Measurements from ENCODE around the gene KCTD10.
"Not testable (repeated sequence)": the region's sequence is repeated elsewhere in the genome, so short reads cannot be mapped to it uniquely, and the experiment has no call there.

Gene KCTD10

DNA sequence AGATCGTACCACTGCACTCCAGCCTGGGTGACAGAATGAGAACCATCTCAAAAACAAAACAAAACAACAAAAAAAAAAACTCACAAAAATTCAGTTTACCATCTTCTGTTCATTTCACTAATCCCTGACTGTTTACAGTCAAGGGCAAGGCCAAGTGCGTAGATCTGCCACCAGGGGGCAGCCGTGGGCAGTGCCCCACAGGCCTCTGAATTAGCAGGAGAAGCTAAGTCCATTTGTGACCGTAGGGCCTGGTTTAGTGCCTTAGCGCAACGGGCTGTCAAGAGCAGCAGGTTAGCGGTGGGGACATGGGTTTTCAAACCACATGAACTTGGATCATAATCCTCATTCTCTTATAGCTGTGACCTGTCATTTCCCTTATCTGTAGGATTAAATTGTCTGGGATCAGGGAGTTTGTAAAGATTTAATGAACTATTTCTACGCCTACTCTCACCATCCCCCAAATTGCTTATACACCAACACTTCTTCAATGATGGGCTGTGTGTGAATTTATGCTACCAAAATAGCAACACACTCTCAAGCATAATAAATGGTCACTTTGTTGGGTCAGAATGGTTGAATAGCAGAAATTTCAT, 49.0 kb downstream of the KCTD10 start:
- peak; percentile 65 for DNase-seq (ENCODE audit: low spot score)
- POLR2A ChIA-PET (ENCODE audit: low non-redundant PET): interaction anchor here (0.9 kb wide), 1 partner anchor 49 kb away, joined by 3 read pairs; the partner anchor contains the start of genes KCTD10 and UBE3B
- CTCF ChIA-PET: interaction anchor here (0.5 to 1.3 kb wide), 43 partner anchors 9 to 1786 kb away, joined by 3 to 13 read pairs (median 4); partner anchors contain the start of genes KCTD10, MMAB, MVK and SSH1
- TF ChIP-seq, protein P1, sequence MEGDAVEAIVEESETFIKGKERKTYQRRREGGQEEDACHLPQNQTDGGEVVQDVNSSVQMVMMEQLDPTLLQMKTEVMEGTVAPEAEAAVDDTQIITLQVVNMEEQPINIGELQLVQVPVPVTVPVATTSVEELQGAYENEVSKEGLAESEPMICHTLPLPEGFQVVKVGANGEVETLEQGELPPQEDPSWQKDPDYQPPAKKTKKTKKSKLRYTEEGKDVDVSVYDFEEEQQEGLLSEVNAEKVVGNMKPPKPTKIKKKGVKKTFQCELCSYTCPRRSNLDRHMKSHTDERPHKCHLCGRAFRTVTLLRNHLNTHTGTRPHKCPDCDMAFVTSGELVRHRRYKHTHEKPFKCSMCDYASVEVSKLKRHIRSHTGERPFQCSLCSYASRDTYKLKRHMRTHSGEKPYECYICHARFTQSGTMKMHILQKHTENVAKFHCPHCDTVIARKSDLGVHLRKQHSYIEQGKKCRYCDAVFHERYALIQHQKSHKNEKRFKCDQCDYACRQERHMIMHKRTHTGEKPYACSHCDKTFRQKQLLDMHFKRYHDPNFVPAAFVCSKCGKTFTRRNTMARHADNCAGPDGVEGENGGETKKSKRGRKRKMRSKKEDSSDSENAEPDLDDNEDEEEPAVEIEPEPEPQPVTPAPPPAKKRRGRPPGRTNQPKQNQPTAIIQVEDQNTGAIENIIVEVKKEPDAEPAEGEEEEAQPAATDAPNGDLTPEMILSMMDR (conservative IDR thresholded peaks at IDR 0.05; ENCODE audit: low read depth): peak; percentile 93
- H3K27ac ChIP-seq: no peak overlapping the region

DNA sequence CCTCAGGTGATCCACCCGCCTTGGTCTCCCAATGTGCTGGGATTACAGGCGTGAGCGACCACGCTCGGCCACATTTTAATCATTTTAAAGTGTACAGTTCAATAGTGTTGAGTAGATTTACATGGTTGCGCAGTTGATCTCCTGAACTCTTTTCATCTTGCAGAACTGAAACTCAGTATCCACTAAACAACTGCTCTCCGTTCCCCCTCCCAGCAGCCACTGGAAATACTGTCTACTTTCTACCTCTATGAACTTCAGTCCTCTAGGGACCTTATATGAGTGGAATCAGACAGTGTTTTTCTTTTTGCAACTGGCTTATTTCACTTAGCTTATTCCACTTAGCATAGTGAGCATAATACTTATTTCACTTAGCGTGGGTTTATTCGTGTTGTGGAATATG, 53.7 kb downstream of the KCTD10 start:
- ChIA-PET POLR2A (ENCODE audit: low non-redundant PET) (no interaction called here), CTCF (no interaction called here)
- TF ChIP-seq, protein P1 (conservative IDR thresholded peaks at IDR 0.05; ENCODE audit: low read depth): no peak
- no peak overlapping the region for H3K27ac ChIP-seq
- no peak for DNase-seq (ENCODE audit: low spot score)

DNA sequence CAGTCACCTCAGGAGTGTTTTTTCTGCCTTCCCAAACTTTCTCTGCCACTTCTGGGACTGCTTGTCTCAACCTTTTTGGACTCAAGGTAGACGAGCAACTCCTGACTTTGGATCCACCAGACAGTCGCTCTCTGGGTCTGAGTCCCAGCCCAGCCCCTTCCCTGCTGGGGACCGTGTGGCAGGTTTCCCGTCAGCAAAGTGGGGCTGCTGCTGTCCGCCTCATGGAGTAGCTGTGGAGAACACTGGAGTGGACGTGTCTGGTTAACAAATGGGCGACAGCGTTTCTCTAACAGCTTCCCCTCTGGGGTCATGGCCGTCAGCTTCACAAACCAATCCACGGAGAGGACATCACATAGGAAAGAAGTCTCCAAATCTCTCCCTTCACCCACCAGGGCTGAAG, 54.8 kb downstream of the KCTD10 start:
- DNase-seq (ENCODE audit: low spot score): no peak
- TF ChIP-seq, protein P1 (conservative IDR thresholded peaks at IDR 0.05; ENCODE audit: low read depth): no peak
- ChIA-PET CTCF (interaction anchor here (0.8 kb wide), 1 partner anchor 10 kb away, joined by 4 read pairs; no protein-coding TSS in a partner anchor), POLR2A (ENCODE audit: low non-redundant PET) (no interaction called here)
- H3K27ac ChIP-seq: no peak overlapping the region

DNA sequence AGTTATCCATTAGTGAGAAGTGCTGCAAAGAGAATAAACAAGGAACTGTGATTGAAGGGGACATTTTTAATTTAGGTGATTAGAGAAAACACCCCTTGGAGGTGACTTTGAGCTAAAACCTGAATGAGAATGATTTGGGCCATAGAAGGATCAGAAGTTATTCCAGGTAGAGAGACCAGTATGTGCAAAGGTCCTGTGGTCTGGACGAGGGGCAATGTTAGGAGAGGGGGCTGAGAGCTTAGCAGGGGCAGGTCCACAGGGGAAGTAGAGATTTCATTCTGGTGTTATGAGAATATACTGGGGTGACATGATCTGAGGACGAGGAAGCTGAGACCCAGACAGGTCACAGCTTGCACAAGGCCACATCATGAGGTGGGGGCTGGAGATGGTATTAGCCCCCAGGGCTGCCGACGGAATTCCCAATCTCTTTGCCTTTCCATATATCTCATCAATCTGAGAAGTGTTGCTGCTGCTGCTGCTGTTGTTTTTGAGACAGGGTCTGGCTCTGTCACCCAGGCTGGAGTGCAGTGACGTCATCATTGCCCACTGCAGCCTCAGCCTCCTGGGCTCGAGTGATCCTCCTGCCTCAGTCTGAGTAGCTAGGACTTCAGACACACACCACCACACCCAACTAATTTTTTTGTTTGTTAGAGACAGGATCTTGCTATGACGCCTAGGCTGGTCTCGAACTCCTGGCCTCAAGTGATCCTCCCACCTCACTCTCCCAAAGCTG, 55.6 kb downstream of the KCTD10 start:
- TF ChIP-seq, protein P1 (conservative IDR thresholded peaks at IDR 0.05; ENCODE audit: low read depth): no peak
- no peak overlapping the region for H3K27ac ChIP-seq
- CTCF ChIA-PET: interaction anchor here (0.5 to 0.8 kb wide), 2 partner anchors 11 to 158 kb away, joined by 3 to 4 read pairs; no protein-coding TSS in a partner anchor
- no peak for DNase-seq (ENCODE audit: low spot score)
- POLR2A ChIA-PET (ENCODE audit: low non-redundant PET): no interaction called here

DNA sequence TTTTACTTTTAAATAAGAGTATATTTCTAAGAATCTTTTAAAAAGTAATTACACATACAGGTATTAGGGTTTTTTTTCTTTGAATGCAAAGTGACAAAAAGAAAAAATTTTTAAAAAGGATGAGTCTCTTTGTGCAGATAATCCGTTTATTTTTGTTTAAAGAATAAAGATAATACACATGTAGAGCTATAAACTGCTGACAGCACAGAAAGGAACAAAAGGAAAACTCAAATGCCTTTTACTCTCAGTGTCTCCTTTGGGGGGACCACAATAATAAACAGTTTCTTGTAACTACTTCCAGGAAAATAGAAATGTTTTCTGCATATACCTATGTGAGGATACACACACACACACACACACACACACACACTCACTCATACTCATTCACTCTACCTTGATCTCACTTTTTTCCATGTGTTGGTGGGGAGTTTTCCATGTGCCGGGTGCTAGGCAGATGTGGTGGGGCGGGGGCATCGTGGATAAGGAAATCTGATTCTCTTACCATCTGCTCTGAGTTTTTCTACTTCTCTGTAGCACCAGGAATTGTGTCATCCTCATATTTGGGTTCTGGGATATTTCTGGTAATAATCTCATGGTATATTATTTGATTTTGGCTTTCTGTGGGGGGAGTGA, 58.1 kb downstream of the KCTD10 start:
- ChIA-PET CTCF (interaction anchor here (0.6 to 1.0 kb wide), 2 partner anchors 9 to 25 kb away, joined by 3 to 6 read pairs; no protein-coding TSS in a partner anchor), POLR2A (ENCODE audit: low non-redundant PET) (no interaction called here)
- no peak for DNase-seq (ENCODE audit: low spot score)
- TF ChIP-seq, protein P1 (conservative IDR thresholded peaks at IDR 0.05; ENCODE audit: low read depth): no peak
- no peak overlapping the region for H3K27ac ChIP-seq

DNA sequence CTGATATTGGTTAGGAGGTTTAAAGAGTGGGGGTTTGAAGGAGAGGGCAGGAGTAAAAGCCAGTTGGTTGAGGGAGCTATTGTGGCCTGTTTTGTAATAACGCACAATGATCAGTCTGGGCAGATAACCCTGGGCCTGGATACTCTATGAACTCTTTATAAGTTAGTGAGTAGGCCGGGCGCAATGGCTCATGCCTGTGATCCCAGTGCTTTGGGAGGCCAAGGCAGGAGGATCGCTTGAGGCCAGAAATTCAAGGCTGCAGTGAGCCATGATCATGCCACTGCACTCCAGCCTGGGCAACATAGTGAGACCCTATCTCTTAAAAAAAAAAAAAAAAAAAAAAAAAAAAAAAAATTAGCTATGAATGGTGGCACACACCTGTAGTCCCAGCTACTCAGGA, 71.0 kb downstream of the KCTD10 start:
- CTCF ChIA-PET: interaction anchor here (0.6 to 0.9 kb wide), 2 partner anchors 12 to 496 kb away, joined by 3 read pairs; no protein-coding TSS in a partner anchor
- POLR2A ChIA-PET (ENCODE audit: low non-redundant PET); DNase-seq (ENCODE audit: low spot score); H3K27ac ChIP-seq: not testable (repeated sequence)

DNA sequence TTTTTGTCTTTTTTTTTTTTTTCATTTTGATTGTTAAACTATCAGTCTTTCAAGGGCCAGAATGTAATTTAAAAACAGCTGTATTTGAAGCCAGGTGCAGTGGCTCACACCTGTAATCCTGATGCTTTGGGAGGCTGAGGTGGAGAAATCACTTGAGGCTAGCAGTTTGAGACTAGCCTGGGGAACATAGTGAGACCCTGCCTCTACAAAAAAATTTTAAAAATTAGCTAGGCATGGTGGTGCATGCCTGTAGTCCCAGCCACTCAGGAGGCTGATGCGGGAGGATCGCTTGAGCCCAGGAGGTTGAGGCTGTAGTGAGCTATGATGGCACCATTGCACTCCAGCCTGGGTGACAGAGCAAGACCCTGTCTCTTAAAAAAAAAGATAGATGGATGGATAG, 72.3 kb downstream of the KCTD10 start:
- H3K27ac ChIP-seq; CTCF ChIA-PET; POLR2A ChIA-PET (ENCODE audit: low non-redundant PET); DNase-seq (ENCODE audit: low spot score): not testable (repeated sequence)
